Hematopoietic multipotent progenitor cell treated with erythropoietin and hydrocortisone succinate and interleukin-3 and kit ligand, for 4 days (in vitro differentiated cells): ENCODE results near the gene TMEM145.
"Not testable (repeated sequence)": the region's sequence is repeated elsewhere in the genome, so short reads cannot be mapped to it uniquely, and the experiment has no call there.

Source experiments
- DNase-seq: peaks from one replicate; pipeline ENCODE4 v3.0.0-alpha.2; 2015

Gene TMEM145

GRCh38 chr19:42313096-42313839 lies at the start of gene TMEM145:
Gene TMEM145 (plus strand): TSS chr19:42313309. CDS start chr19:42313377, 68 bp downstream.
- DNase-seq, result peak; percentile 73

- DNase-seq, result not testable (repeated sequence)
Observed at GRCh38 chr19:42266105-42266504, 47.0 kb upstream of the TMEM145 start.

- DNase-seq, result not testable (repeated sequence)
Observed at GRCh38 chr19:42266928-42267603, 46.0 kb upstream of the TMEM145 start.

GRCh38 chr19:42267644-42268141 lies 45.4 kb upstream of the TMEM145 start:
- DNase-seq, result no peak

GRCh38 chr19:42268142-42268703 lies 44.9 kb upstream of the TMEM145 start:
- DNase-seq, result peak; percentile 100

- DNase-seq, result peak; percentile 100
Observed at GRCh38 chr19:42268704-42269477, 44.2 kb upstream of the TMEM145 start, which contains the start of gene CIC. Gene CIC (plus strand): TSS chr19:42269252. CDS start chr19:42271784, 2,532 bp downstream.

GRCh38 chr19:42269478-42270345 lies 43.4 kb upstream of the TMEM145 start:
- DNase-seq, result no peak

- peak; percentile 88 for DNase-seq
Observed at GRCh38 chr19:42270346-42271044, 42.6 kb upstream of the TMEM145 start.

- peak; percentile 50 for DNase-seq
Observed at GRCh38 chr19:42271045-42271419, 42.1 kb upstream of the TMEM145 start.

GRCh38 chr19:42271861-42272534 lies 41.1 kb upstream of the TMEM145 start:
- DNase-seq, result peak; percentile 65

- no peak for DNase-seq
Observed at GRCh38 chr19:42272535-42272897, 40.6 kb upstream of the TMEM145 start.

GRCh38 chr19:42272989-42273406 lies 40.1 kb upstream of the TMEM145 start:
- DNase-seq, result no peak

- DNase-seq, result no peak
Observed at GRCh38 chr19:42273407-42274064, 39.6 kb upstream of the TMEM145 start.

- no peak for DNase-seq
Observed at GRCh38 chr19:42274065-42274682, 38.9 kb upstream of the TMEM145 start.

- no peak for DNase-seq
Observed at GRCh38 chr19:42275103-42275502, 38.0 kb upstream of the TMEM145 start.

GRCh38 chr19:42275517-42275916 lies 37.6 kb upstream of the TMEM145 start:
- DNase-seq, result no peak

GRCh38 chr19:42276284-42276683 lies 36.8 kb upstream of the TMEM145 start:
- peak; percentile 23 for DNase-seq

GRCh38 chr19:42276821-42277220 lies 36.3 kb upstream of the TMEM145 start:
- DNase-seq, result no peak

- no peak for DNase-seq
Observed at GRCh38 chr19:42277821-42278451, 35.2 kb upstream of the TMEM145 start.
